Naive B cell (primary cell): ENCODE data around the gene HNRNPAB. TPM values are rescaled to one million over a fixed set of nuclear protein-coding genes. Genes with fewer than 3 reads are reported as not detected.

ENCODE experiments used
- ATAC-seq, 2 donors: fragments of 150-1000 bp; cut with Tn5 transposase; 2 replicates each; pipeline ENCODE4 v1.10.0; 2021; ENCODE audit warnings: low read depth in 2 of 2, mild to moderate bottlenecking in 2 of 2, moderate library complexity in 2 of 2
- DNase-seq: peaks from one replicate; pipeline ENCODE4 v3.0.0; 2022
- H3K27ac Mint-ChIP-seq, 6 donors: one replicate each; pipeline ENCODE4 v1.8.0; 2020 to 2022; ENCODE audit warnings: mild to moderate bottlenecking in 6 of 6, mixed read lengths in 6 of 6, moderate library complexity in 5 of 6, inconsistent platforms in 2 of 6
- H3K27me3 Mint-ChIP-seq, 3 donors: one replicate each; pipeline ENCODE4 v1.8.0; 2021 to 2022; ENCODE audit warnings: mixed read lengths in 3 of 3, mild to moderate bottlenecking in 1 of 3
- H3K36me3 Mint-ChIP-seq, 2 donors: one replicate each; pipeline ENCODE4 v1.8.0; 2020 to 2022; ENCODE audit warnings: mixed read lengths in 2 of 2, inconsistent platforms in 1 of 2, mild to moderate bottlenecking in 1 of 2
- H3K4me1 Mint-ChIP-seq, 3 donors: one replicate each; pipeline ENCODE4 v1.8.0; 2020 to 2022; ENCODE audit warnings: mixed read lengths in 3 of 3, inconsistent platforms in 1 of 3, mild to moderate bottlenecking in 1 of 3, moderate library complexity in 1 of 3
- H3K4me3 Mint-ChIP-seq, 8 donors: one replicate each; pipeline ENCODE4 v1.8.0; 2020 to 2022; ENCODE audit warnings: mild to moderate bottlenecking in 8 of 8, mixed read lengths in 8 of 8, moderate library complexity in 8 of 8, inconsistent platforms in 2 of 8
- H3K9me3 Mint-ChIP-seq, 7 donors: one replicate each; pipeline ENCODE4 v1.8.0; 2020 to 2022; ENCODE audit warnings: mixed read lengths in 7 of 7, mild to moderate bottlenecking in 5 of 7, inconsistent platforms in 2 of 7, moderate library complexity in 1 of 7
- polyA plus RNA-seq, 6 donors: library from polyadenylated mRNA; unstranded; fragments of 300-500 nt; fragmentation: Illumina TruSeq; gene quantifications; one replicate each; pipeline ENCODE4 v1.2.3, GENCODE V29; 2021; ENCODE audit warnings: low read depth in 6 of 6

HNRNPAB gene
- polyA plus RNA-seq, 6 donors from 2014 or later: 33.3 to 65.8 (median 51.7) TPM

GRCh38 chr5:178210073-178210535, 5.8 kb downstream of the HNRNPAB start:
- Mint-ChIP-seq H3K27ac (peak overlapping the region in 1 of 6 donors; percentile 24), H3K9me3 (no peaks in the 10 kb centered on the region), H3K27me3 (no peaks in the 10 kb centered on the region), H3K4me3 (peak overlapping the region in 1 of 8 donors; percentile 38), H3K4me1 (peaks cover 18 to 60% (median 32%) of the 10 kb centered on the region in 3 donors), H3K36me3 (peaks cover 12 to 22% of the 10 kb centered on the region in 2 donors)
- DNase-seq (no peak), ATAC-seq (no peak)

GRCh38 chr5:178210686-178211085, 6.4 kb downstream of the HNRNPAB start:
- H3K4me1 Mint-ChIP-seq: peaks cover 22 to 59% (median 30%) of the 10 kb centered on the region in 3 donors
- H3K4me3 Mint-ChIP-seq: peak overlapping the region in 1 of 8 donors; percentile 38
- DNase-seq (no peak), ATAC-seq (no peak)
- H3K36me3 Mint-ChIP-seq: peaks cover 12 to 22% of the 10 kb centered on the region in 2 donors
- H3K27me3 Mint-ChIP-seq: no peaks in the 10 kb centered on the region
- peak overlapping the region in 3 of 6 donors; percentile 24 to 66 (median 62) for H3K27ac Mint-ChIP-seq
- no peaks in the 10 kb centered on the region for H3K9me3 Mint-ChIP-seq

DNA sequence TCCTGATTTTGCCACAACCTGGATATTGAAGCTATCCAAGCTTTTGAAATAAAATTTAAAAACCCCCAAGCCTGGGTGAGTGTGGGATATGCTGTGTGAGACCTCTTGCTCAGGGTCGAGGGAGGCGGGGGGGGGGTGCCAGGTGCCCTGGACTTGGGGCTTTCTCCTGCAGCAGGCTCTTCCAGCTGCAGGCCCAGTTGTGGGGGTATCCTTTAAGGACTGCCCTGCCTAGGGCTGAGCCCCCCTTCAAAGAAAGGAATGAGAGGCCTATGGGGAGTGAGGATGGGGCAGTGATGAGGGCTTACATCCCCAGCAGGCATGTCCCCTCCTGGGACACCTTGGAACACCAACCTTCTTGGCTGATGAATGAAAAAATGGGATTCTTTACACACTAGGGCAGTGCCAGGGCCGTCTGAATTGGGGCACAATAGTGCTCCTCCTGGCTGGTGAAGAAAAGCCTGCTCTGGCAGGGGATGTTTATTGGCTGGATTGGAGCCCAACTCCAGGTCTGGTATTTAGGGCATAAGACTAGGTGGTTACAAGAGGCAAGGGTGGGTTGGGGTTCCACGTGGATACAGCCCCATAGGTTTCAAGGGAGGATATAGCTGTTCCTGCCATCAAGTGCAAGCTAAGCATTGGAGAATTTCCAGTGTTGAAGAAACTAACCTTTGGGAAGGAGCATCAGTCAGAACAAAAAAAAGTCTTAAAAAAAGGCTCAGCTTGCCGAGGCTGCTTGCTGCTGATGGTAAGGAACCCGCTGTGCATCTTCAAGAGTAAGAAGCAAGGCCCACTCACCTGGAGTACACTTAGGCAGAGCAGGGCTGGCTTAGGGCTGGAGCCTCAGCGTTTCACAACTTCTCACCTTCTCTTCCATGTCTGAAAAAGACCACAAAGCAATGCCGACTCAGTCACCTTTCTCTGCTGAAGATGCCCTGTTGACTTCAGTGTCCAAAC, 7.0 kb downstream of the HNRNPAB start:
- DNase-seq (no peak), ATAC-seq (no peak)
- H3K9me3 Mint-ChIP-seq: no peaks in the 10 kb centered on the region
- peaks cover 20 to 57% (median 30%) of the 10 kb centered on the region in 3 donors for H3K4me1 Mint-ChIP-seq
- peak overlapping the region in 3 of 6 donors; percentile 58 to 66 (median 62) for H3K27ac Mint-ChIP-seq
- no peaks in the 10 kb centered on the region for H3K27me3 Mint-ChIP-seq
- H3K4me3 Mint-ChIP-seq: no peak overlapping the region
- H3K36me3 Mint-ChIP-seq: peaks cover 12 to 26% of the 10 kb centered on the region in 2 donors

DNA sequence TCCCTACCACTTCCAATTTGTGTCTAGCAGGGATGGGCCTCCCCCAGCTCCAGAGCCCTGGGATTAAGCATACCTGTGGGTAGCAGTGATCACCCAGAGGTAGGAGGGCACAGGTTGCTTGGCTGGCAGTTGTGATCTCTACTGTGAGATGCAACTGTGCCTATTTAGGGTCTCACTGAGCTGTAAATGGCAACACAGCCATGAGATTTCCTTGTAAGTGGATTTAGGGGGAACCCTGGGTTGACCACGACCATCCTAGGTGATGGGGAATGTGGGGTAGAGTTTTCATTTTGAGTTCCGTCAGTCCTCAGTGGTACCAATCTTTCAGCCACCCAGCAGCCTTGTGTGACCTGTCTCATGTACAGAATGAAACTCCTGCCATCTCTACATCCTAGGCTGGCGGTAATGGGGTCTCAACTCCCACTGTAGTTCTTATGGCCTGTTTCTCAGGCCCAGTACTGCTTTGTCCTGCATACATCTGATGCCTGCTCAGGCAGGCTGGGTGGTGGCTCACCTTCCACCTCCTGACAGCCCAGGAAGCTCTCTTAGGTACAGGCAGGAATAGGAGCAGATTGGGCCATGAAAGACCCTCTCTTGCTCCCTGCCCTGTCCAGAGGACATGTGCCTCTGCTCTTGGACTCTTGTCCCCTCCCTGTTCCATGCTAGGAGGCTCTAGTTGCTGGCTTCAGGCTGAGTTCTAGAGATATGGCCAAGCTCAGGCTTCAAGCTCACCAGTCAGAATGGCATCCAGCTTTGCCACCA, 8.1 kb downstream of the HNRNPAB start:
- no peaks in the 10 kb centered on the region for H3K27me3 Mint-ChIP-seq
- H3K4me1 Mint-ChIP-seq: peaks cover 19 to 50% (median 25%) of the 10 kb centered on the region in 3 donors
- H3K27ac Mint-ChIP-seq: peak overlapping the region in 3 of 6 donors; percentile 56 to 83 (median 72)
- H3K4me3 Mint-ChIP-seq: no peak overlapping the region
- DNase-seq (no peak), ATAC-seq (no peak)
- peaks cover 12 to 29% of the 10 kb centered on the region in 2 donors for H3K36me3 Mint-ChIP-seq
- no peaks in the 10 kb centered on the region for H3K9me3 Mint-ChIP-seq

- Mint-ChIP-seq H3K4me1 (peaks cover 16 to 44% (median 19%) of the 10 kb centered on the region in 3 donors), H3K9me3 (no peaks in the 10 kb centered on the region), H3K36me3 (peaks cover 12 to 25% of the 10 kb centered on the region in 2 donors), H3K4me3 (no peak overlapping the region), H3K27ac (peak overlapping the region in 3 of 6 donors; percentile 66 to 83 (median 74)), H3K27me3 (no peaks in the 10 kb centered on the region)
- no peak for ATAC-seq
- DNase-seq: no peak
Measured at GRCh38 chr5:178213003-178213461, 8.7 kb downstream of the HNRNPAB start.

DNA sequence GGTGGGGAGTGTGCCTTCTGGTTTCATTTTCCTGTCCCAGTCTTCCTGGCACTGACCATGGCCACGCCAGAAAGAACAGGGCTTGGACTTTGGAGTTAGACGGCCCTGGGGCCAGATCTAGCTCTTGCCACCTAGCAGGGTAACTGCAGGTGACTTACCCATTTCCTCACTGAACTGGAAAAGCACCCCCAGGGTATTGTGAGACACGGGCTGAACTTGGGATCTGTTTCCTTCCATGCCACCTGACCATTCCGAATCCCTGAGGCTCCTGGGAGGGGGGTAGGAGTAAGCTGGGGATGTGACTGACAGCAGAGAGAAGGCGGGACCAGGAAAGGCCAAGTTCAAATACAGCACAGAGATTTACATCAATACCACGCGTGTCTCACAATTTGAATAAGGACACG, 9.4 kb downstream of the HNRNPAB start:
- Mint-ChIP-seq H3K36me3 (peaks cover 12 to 21% of the 10 kb centered on the region in 2 donors), H3K9me3 (no peaks in the 10 kb centered on the region), H3K4me3 (peak overlapping the region in 1 of 8 donors; percentile 43), H3K27ac (peak overlapping the region in 3 of 6 donors; percentile 66 to 74 (median 74)), H3K4me1 (peaks cover 15 to 41% (median 17%) of the 10 kb centered on the region in 3 donors), H3K27me3 (no peaks in the 10 kb centered on the region)
- DNase-seq (no peak), ATAC-seq (no peak)

DNA sequence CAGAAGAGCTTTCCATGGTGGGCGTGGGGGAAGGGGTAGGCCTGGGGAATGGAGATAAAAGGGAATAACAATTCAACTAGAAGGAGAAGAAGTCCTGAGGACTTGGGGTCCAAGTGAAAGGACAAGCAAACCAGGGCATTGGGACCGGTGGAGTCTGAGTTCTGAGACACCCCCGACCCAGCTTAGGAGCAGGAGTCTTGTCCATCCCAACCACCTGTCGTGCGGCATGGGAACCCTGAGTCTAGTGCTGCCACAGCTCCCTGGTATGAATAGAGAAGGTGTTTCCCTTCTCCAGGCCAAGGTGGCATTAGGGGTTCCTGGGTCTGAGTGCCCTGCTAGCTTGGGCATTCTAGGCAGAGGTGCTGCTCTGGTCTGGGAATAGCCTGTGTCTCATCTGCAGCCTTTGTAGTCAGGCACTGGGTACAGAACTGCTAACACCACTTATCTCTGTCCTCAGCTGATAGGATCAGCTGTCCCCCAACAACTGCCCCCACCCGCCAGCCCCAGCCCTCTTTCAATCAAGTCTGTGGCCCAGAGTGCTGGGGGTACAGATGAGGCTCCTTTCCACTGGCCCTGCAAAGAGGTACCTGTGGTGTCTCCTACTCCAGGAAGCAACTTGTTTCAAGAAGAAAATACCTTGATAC, 9.9 kb downstream of the HNRNPAB start:
- Mint-ChIP-seq H3K9me3 (no peaks in the 10 kb centered on the region), H3K4me3 (no peak overlapping the region), H3K27me3 (no peaks in the 10 kb centered on the region), H3K36me3 (peaks cover 8 to 19% of the 10 kb centered on the region in 2 donors), H3K4me1 (peaks cover 15 to 38% (median 17%) of the 10 kb centered on the region in 3 donors), H3K27ac (peak overlapping the region in 4 of 6 donors; percentile 32 to 74 (median 60))
- no peak for DNase-seq
- ATAC-seq: no peak

DNA sequence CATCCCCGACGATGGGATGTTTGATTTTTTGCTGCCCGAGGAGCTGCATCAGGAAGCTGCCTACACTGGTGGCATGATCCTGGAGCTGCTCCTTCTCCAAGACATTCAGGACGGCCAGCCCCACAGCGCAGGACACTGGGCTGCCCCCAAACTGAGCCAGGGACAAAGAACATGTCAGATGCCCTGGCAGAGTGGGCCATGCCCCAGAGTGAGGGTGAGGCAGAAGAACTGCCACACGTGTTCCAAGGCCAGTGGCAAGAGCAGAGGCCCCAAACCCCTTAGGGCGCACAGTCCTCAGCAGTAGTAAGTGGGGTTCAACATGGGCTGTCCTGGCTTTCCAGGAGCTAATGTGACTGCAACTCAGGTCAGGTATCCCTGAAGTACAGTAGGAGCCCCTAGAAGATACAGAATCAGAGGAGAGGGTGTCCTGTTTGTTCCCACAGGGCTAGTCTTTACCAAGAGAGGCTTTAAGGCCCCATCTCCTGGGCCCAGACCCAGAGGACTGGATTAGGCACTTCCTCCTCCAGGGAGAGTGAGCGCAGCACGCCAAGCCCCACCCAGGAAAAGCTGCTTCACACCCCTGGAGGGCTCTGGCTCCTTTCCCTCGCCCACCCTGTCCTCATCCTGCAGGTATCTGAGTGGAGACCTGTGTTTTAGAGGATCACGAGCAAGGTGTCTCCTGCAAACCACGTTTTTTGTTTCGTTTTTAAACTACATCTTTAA, 11.1 kb downstream of the HNRNPAB start:
- peaks cover 16 to 31% (median 17%) of the 10 kb centered on the region in 3 donors for H3K4me1 Mint-ChIP-seq
- ATAC-seq (no peak), DNase-seq (no peak)
- H3K9me3 Mint-ChIP-seq: no peaks in the 10 kb centered on the region
- no peak overlapping the region for H3K4me3 Mint-ChIP-seq
- H3K36me3 Mint-ChIP-seq: peaks cover 0 to 7% of the 10 kb centered on the region in 2 donors
- no peaks in the 10 kb centered on the region for H3K27me3 Mint-ChIP-seq
- H3K27ac Mint-ChIP-seq: peak overlapping the region in 3 of 6 donors; percentile 37 to 59 (median 37)

GRCh38 chr5:178216088-178216534, 11.8 kb downstream of the HNRNPAB start:
- Mint-ChIP-seq H3K9me3 (no peaks in the 10 kb centered on the region), H3K36me3 (peaks cover 0 to 7% of the 10 kb centered on the region in 2 donors), H3K4me1 (peaks cover 19 to 37% (median 22%) of the 10 kb centered on the region in 3 donors), H3K4me3 (peak overlapping the region in 1 of 8 donors; percentile 70), H3K27me3 (no peaks in the 10 kb centered on the region), H3K27ac (peak overlapping the region in 4 of 6 donors; percentile 37 to 60 (median 48))
- peak in 1 of 2 donors; percentile 53 for ATAC-seq
- DNase-seq: no peak

GRCh38 chr5:178216779-178217178, 12.4 kb downstream of the HNRNPAB start:
- peaks cover 25 to 44% (median 28%) of the 10 kb centered on the region in 3 donors for H3K4me1 Mint-ChIP-seq
- peaks cover 0 to 7% of the 10 kb centered on the region in 2 donors for H3K36me3 Mint-ChIP-seq
- H3K9me3 Mint-ChIP-seq: no peaks in the 10 kb centered on the region
- no peak overlapping the region for H3K4me3 Mint-ChIP-seq
- peak overlapping the region in 2 of 6 donors; percentile 19 to 37 for H3K27ac Mint-ChIP-seq
- DNase-seq (no peak), ATAC-seq (no peak)
- H3K27me3 Mint-ChIP-seq: no peaks in the 10 kb centered on the region

GRCh38 chr5:178218237-178218776, 14.0 kb downstream of the HNRNPAB start:
- ATAC-seq (no peak), DNase-seq (no peak)
- no peaks in the 10 kb centered on the region for H3K27me3 Mint-ChIP-seq
- no peak overlapping the region for H3K27ac Mint-ChIP-seq
- no peaks in the 10 kb centered on the region for H3K9me3 Mint-ChIP-seq
- H3K4me3 Mint-ChIP-seq: no peak overlapping the region
- H3K4me1 Mint-ChIP-seq: peaks cover 34 to 41% (median 35%) of the 10 kb centered on the region in 3 donors
- H3K36me3 Mint-ChIP-seq: peaks cover 0 to 12% of the 10 kb centered on the region in 2 donors

GRCh38 chr5:178218827-178219226, 14.5 kb downstream of the HNRNPAB start:
- Mint-ChIP-seq H3K9me3 (no peaks in the 10 kb centered on the region), H3K4me3 (peak overlapping the region in 1 of 8 donors; percentile 44), H3K27ac (no peak overlapping the region), H3K4me1 (peaks cover 35 to 41% (median 35%) of the 10 kb centered on the region in 3 donors), H3K27me3 (no peaks in the 10 kb centered on the region), H3K36me3 (peaks cover 0 to 14% of the 10 kb centered on the region in 2 donors)
- ATAC-seq (no peak), DNase-seq (no peak)
